GM18526 (cell line): ENCODE results near the gene FTSJ3.

ENCODE experiments used
- POLR2A ChIP-seq: IDR thresholded peaks from 3 replicates; pipeline ENCODE4 v1.6.1; 2011; ENCODE audit not compliant: insufficient read length; ENCODE audit errors: extremely low read depth

The FTSJ3 gene

GRCh38 chr17:63842173-63842539 is 14.7 kb upstream of the FTSJ3 start:
- TF ChIP-seq POLR2A = no peak

GRCh38 chr17:63841350-63842172 is 14.1 kb upstream of the FTSJ3 start:
- no peak for TF ChIP-seq POLR2A

GRCh38 chr17:63840591-63841349 is 13.3 kb upstream of the FTSJ3 start:
- TF ChIP-seq POLR2A = no peak

GRCh38 chr17:63838631-63839171 is 11.2 kb upstream of the FTSJ3 start:
- TF ChIP-seq POLR2A = no peak

- TF ChIP-seq POLR2A = no peak
Measured at GRCh38 chr17:63837962-63838600, 10.6 kb upstream of the FTSJ3 start.

GRCh38 chr17:63837480-63837879 is 10.0 kb upstream of the FTSJ3 start:
- no peak for TF ChIP-seq POLR2A

DNA sequence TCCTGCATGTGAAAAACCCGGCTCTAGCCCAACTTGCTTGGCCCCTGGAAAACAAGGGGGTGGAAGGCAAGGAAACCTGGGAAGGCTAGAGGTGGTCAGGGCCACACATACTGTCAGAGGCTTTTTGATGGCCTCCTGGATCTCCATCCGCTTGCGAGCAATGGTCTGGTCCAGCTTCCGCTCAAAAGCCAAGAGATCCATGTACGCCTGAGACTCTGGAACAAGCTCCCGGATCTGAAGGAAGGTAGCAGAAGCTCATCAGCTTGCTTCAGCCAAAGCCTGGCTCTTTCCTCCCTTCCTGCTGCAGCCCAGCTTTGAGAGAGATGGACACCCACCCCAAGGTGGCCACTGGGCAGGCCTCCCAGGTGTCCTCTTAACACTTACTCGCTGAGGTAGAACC is 9.3 kb upstream of the FTSJ3 start:
- no peak for TF ChIP-seq POLR2A

DNA sequence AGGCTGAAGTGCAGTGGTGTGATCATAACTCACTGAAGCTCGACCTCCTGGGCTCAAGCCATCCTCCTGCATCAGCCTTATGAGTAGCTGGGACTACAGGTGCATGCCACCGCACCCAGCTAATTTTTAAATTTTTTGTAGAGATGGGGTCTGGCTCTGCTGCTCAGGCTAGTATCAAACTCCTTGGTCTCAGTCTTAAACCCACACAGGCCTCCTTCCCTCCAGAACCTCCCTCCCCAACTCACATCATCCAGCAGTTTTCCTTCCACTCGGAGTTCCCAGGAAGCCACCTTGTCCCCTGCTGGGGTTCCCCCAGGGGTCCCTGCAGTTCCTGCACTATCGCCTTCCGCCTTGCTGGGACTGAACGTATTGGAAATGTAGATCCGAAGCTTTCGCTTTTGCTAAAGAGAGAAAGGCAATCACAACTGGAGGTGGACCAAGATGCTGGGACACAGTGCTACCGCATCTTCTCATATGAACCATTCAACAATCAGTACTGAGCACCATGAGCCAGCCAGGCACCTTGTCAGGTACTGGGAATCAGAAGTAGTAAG is 7.8 kb upstream of the FTSJ3 start:
- no peak for TF ChIP-seq POLR2A

DNA sequence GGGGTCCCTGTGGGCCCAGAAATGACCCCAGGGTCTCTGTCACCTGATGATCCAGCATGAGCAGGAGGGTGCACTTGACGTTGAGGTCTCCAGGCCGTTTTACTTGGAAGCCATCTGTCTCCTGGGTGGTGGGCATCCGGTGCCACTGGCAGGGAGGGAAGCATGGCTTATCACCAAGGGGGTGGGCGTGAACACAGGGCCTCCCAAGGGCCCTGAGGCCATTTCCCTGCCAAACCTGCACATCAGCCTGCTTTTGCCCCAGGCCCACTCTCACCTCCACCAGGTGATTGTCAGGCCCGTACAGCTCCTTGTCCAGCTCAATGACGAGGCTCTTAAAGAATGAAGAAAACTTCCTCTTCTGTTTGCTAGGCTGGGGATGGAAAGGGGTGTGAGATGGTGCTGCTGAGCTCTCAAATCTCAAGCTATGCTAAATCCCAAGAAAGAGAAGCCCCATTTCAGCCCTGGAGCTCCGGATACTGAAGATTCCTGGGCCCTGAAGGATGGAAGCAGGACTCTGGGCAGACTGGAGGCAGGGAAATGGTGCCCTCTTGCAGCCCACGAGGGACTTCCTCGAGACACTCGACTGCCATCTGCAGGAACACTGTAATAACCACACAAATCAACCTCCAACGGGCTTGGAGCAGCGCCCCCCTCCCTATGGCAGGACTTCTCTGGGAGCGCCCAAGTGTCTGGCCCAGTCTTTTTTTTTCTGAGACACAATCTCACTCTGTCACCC is 7.1 kb upstream of the FTSJ3 start:
- TF ChIP-seq POLR2A = peak; percentile 16

DNA sequence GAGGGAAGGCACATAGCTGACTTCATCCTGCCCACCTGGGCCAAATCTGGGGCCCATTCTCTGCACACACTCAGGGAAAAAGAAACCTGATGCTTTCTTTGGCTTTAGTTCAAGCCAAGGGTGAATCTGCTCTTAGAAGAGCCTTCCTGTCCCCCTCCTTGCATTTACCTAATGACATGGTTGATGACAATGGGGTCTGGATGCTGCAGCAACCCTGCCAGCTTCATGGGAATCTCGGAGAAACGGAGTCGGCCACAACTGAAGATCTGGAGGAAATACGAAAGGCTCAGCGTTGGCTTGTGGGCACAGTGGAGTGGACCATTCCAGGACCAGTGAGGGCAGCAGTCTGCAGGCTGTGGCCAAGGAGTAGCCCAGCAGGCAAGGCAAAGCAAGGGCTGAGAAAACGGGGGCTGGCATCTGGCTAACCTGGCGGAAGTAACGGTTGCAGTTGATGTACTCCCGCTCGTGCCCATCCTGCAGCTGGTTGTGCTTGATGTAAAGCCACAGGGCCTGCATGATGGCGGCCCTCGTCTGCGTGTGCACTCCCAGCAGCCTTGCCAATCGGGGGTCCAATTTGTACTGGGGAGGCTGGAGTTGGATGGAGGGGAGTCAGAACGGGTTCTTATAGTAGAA is 6.4 kb upstream of the FTSJ3 start:
- no peak for TF ChIP-seq POLR2A

- TF ChIP-seq POLR2A = no peak
Measured at GRCh38 chr17:63833026-63833740, 5.7 kb upstream of the FTSJ3 start.

DNA sequence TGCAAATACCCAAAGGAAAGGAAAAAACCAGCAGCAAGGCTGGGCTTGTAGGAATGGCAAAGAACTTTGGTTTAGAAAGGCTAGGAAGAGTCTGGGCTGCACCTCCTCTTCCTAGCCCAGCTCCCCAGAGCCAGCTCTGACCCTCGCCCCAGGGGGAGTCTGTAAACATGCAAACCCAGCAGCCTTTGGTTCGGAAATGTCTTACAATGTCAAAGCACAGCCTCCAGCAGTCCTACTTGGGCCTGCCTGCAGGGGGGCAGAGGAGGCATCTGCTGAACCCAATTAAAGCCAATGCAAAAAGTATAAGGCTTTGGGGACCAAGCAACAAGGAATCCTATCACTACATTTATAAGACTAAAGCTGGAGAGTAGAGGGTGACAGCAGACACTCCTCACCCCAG is 5.0 kb upstream of the FTSJ3 start:
- TF ChIP-seq POLR2A = no peak

DNA sequence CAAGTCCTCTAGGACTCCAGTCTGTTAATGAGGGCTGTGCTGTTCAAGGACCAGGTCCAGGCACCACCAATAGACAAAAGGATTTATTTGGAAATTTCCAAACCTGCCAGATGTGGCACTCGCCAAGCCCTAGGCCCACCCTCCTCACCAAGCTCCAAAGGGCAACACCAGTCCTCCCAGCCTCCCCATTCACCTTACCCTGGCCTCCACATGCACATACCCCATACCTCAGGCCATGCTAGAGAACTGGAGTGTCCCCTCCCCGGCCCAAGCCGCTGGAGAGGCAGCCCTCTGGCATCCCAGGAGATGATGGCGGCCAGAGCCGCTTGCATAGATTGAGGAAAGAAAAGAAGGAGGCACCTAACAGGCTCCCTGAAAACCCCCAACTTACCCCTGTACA is 4.6 kb upstream of the FTSJ3 start:
- TF ChIP-seq POLR2A = no peak

DNA sequence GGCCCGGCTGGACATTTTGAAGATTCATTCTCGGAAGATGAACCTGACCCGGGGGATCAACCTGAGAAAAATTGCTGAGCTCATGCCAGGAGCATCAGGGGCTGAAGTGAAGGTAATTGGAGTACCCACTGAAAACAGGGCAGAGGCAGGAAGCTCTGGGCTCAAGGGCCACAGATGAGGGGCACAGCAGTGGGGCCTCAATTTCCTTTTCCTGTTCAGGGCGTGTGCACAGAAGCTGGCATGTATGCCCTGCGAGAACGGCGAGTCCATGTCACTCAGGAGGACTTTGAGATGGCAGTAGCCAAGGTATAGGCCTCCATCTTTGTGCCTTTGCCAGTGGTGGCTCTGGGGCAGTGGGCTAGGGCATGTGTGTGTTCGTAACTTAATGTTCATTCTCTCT is 4.0 kb upstream of the FTSJ3 start:
- TF ChIP-seq POLR2A = no peak
